Central memory CD8-positive, alpha-beta T cell (primary cell): Measurements from ENCODE around the gene ARL3.

Experiments used
- ATAC-seq: fragments of 150-1000 bp; cut with Tn5 transposase; replicated peaks from 2 replicates; pipeline ENCODE4 v1.10.0; 2022; ENCODE audit warnings: mild to moderate bottlenecking, moderate FRiP score, moderate number of reproducible peaks; ENCODE audit not compliant: poor library complexity, severe bottlenecking; ENCODE audit errors: extremely low read depth
- DNase-seq, 2 donors: peaks; one replicate each; pipeline ENCODE4 v3.0.0; 2021; ENCODE audit warnings: low spot score in 2 of 2
- H3K27ac Mint-ChIP-seq: one replicate; pipeline ENCODE4 v1.8.0; 2022; ENCODE audit warnings: low read depth, mild to moderate bottlenecking, moderate library complexity, mixed read lengths
- H3K27me3 Mint-ChIP-seq: one replicate; pipeline ENCODE4 v1.8.0; 2022; ENCODE audit warnings: mixed read lengths
- H3K36me3 Mint-ChIP-seq: one replicate; pipeline ENCODE4 v1.8.0; 2022; ENCODE audit warnings: mild to moderate bottlenecking, moderate library complexity, mixed read lengths; ENCODE audit not compliant: insufficient read depth
- H3K4me1 Mint-ChIP-seq: one replicate; pipeline ENCODE4 v1.8.0; 2022; ENCODE audit warnings: mixed read lengths
- H3K4me3 Mint-ChIP-seq: one replicate; pipeline ENCODE4 v1.8.0; 2022; ENCODE audit warnings: mild to moderate bottlenecking, moderate library complexity, mixed read lengths
- H3K9me3 Mint-ChIP-seq: one replicate; pipeline ENCODE4 v1.8.0; 2022; ENCODE audit warnings: mixed read lengths

Gene ARL3

GRCh38 chr10:102683736-102684135 lies 30.5 kb downstream of the ARL3 start:
- DNase-seq = no peak
- Mint-ChIP-seq H3K4me1 (peaks cover 6% of the 10 kb centered on the region), H3K36me3 (peaks cover 6% of the 10 kb centered on the region), H3K27me3 (no peaks in the 10 kb centered on the region), H3K4me3 (no peak overlapping the region), H3K27ac (no peak overlapping the region), H3K9me3 (no peaks in the 10 kb centered on the region)
- ATAC-seq = no peak

DNA sequence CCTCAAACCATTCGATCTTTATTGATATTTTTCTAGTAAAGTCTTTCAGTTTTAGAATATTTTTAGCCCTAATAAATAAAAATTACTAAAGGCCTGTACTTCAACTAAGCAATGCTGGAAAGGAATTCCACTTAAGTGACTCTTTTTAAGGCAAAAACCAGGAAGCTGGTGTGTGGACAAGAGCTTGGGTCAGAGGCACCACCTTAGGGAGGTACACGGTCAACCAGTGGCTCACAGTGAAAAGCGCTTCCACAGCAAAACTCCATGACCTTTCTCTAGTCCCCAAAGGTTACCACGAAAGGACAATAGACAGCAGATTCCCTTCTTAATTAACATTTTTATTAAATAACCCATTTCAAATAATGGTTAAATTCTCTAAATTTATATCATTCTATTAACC lies 31.2 kb downstream of the ARL3 start:
- no peak overlapping the region for H3K4me3 Mint-ChIP-seq
- H3K27ac Mint-ChIP-seq = no peak overlapping the region
- no peaks in the 10 kb centered on the region for H3K27me3 Mint-ChIP-seq
- no peaks in the 10 kb centered on the region for H3K9me3 Mint-ChIP-seq
- DNase-seq (no peak), ATAC-seq (no peak)
- H3K4me1 Mint-ChIP-seq = peaks cover 6% of the 10 kb centered on the region
- peaks cover 6% of the 10 kb centered on the region for H3K36me3 Mint-ChIP-seq

DNA sequence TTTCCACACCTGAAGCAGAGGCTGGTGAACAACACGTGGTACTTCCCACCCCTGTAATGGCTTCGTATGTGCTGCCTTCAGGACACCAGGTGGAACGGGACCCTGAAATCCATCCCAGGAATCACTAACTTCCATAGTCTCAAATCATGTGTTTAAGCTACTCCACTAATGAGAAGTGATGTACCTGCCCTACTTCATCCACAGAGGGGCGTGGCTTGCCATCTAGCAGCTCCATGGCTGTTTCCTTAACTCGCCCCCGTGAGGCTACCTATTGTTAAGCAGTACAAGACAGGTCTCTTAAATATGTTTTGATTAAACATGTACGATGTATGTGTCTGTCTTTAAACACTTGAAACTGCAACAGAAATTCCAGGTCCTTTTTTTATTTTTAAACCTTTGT lies 31.8 kb downstream of the ARL3 start:
- peaks cover 6% of the 10 kb centered on the region for H3K4me1 Mint-ChIP-seq
- peaks cover 8% of the 10 kb centered on the region for H3K36me3 Mint-ChIP-seq
- H3K27me3 Mint-ChIP-seq = no peaks in the 10 kb centered on the region
- no peak overlapping the region for H3K27ac Mint-ChIP-seq
- H3K4me3 Mint-ChIP-seq = no peak overlapping the region
- ATAC-seq = no peak
- no peak for DNase-seq
- H3K9me3 Mint-ChIP-seq = no peaks in the 10 kb centered on the region

GRCh38 chr10:102681696-102682095 lies 32.5 kb downstream of the ARL3 start:
- no peaks in the 10 kb centered on the region for H3K9me3 Mint-ChIP-seq
- H3K27ac Mint-ChIP-seq = no peak overlapping the region
- H3K27me3 Mint-ChIP-seq = no peaks in the 10 kb centered on the region
- peaks cover 9% of the 10 kb centered on the region for H3K36me3 Mint-ChIP-seq
- no peak overlapping the region for H3K4me3 Mint-ChIP-seq
- H3K4me1 Mint-ChIP-seq = peaks cover 6% of the 10 kb centered on the region
- no peak for ATAC-seq
- no peak for DNase-seq

DNA sequence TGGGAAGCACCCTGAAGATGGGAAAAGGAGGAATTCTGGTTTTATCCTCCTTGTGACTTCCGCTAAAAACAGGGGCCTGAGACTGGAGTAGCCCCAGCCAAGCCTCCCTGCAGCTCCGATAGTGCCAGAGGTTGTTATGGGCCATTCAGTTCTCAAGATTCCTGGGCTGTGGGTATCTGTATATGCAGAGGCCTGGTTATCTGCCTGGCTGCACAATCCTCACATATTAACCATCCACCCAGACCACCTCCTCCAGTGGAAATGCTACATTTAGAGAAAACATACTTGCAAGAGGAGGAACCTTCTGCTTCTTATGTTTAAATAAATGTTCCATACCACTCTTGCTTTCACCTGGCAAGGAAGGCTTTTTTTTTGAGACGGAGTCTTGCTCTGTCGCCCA lies 34.6 kb downstream of the ARL3 start:
- ATAC-seq (no peak), DNase-seq (no peak)
- H3K27ac Mint-ChIP-seq = no peak overlapping the region
- no peak overlapping the region for H3K4me3 Mint-ChIP-seq
- H3K27me3 Mint-ChIP-seq = no peaks in the 10 kb centered on the region
- no peaks in the 10 kb centered on the region for H3K9me3 Mint-ChIP-seq
- peaks cover 6% of the 10 kb centered on the region for H3K36me3 Mint-ChIP-seq
- peaks cover 11% of the 10 kb centered on the region for H3K4me1 Mint-ChIP-seq

GRCh38 chr10:102678842-102679289 lies 35.3 kb downstream of the ARL3 start:
- H3K27ac Mint-ChIP-seq = no peak overlapping the region
- H3K9me3 Mint-ChIP-seq = no peaks in the 10 kb centered on the region
- no peak for DNase-seq
- H3K4me1 Mint-ChIP-seq = peaks cover 18% of the 10 kb centered on the region
- H3K27me3 Mint-ChIP-seq = no peaks in the 10 kb centered on the region
- ATAC-seq = no peak
- H3K4me3 Mint-ChIP-seq = no peak overlapping the region
- peaks cover 6% of the 10 kb centered on the region for H3K36me3 Mint-ChIP-seq

- no peak for ATAC-seq
- DNase-seq = no peak
- H3K4me1 Mint-ChIP-seq = peaks cover 25% of the 10 kb centered on the region
- H3K27me3 Mint-ChIP-seq = no peaks in the 10 kb centered on the region
- no peak overlapping the region for H3K27ac Mint-ChIP-seq
- no peak overlapping the region for H3K4me3 Mint-ChIP-seq
- H3K9me3 Mint-ChIP-seq = no peaks in the 10 kb centered on the region
- H3K36me3 Mint-ChIP-seq = peaks cover 5% of the 10 kb centered on the region
Observed at GRCh38 chr10:102678068-102678400, 36.2 kb downstream of the ARL3 start.

DNA sequence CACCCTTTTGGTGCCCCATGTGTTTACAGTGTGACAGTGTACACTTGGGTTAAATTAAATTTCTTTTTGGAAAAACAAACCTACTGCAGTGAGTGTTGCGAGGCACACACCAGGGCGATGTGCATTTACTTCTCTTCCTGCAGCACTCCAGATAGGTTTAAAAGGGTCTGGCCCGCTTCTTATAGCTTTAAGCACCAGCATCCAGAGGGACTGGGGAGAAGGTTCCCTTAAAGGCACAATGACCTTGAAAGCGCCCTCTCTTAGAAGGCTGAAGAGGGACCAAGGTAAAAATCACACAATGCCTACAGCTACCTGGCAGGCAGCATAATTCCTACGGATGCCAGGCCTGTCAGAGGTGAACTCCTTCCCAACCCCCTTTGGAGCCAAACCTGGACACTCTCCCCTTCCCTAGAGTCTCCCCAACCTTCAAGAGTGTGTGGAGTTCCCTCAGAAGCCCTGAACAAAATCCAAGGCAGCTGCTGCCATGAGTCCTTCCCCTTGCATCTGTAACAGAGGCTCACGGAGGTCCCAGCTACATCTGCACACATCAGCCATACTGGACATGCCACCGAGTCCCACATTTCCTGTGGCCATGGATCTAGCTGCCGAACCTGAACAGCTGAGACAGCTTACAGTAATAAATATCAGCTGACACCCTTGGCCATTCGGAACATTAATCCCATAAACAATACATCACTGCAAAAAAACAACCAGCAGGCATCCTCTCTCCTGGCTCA lies 36.7 kb downstream of the ARL3 start:
- H3K4me1 Mint-ChIP-seq = peaks cover 25% of the 10 kb centered on the region
- no peaks in the 10 kb centered on the region for H3K27me3 Mint-ChIP-seq
- ATAC-seq = no peak
- H3K4me3 Mint-ChIP-seq = no peak overlapping the region
- H3K27ac Mint-ChIP-seq = no peak overlapping the region
- H3K9me3 Mint-ChIP-seq = no peaks in the 10 kb centered on the region
- H3K36me3 Mint-ChIP-seq = peaks cover 5% of the 10 kb centered on the region
- DNase-seq = no peak

- ATAC-seq (no peak), DNase-seq (no peak)
- Mint-ChIP-seq H3K27ac (no peak overlapping the region), H3K4me3 (no peak overlapping the region), H3K9me3 (no peaks in the 10 kb centered on the region), H3K36me3 (peaks cover 5% of the 10 kb centered on the region), H3K27me3 (no peaks in the 10 kb centered on the region), H3K4me1 (peaks cover 19% of the 10 kb centered on the region)
Observed at GRCh38 chr10:102676534-102677315, 37.5 kb downstream of the ARL3 start.

GRCh38 chr10:102675666-102676533 lies 38.3 kb downstream of the ARL3 start:
- ATAC-seq (no peak), DNase-seq (no peak)
- Mint-ChIP-seq H3K4me3 (no peak overlapping the region), H3K27me3 (no peaks in the 10 kb centered on the region), H3K36me3 (peaks cover 5% of the 10 kb centered on the region), H3K27ac (peak overlapping the region; percentile 75), H3K4me1 (peaks cover 19% of the 10 kb centered on the region), H3K9me3 (no peaks in the 10 kb centered on the region)

DNA sequence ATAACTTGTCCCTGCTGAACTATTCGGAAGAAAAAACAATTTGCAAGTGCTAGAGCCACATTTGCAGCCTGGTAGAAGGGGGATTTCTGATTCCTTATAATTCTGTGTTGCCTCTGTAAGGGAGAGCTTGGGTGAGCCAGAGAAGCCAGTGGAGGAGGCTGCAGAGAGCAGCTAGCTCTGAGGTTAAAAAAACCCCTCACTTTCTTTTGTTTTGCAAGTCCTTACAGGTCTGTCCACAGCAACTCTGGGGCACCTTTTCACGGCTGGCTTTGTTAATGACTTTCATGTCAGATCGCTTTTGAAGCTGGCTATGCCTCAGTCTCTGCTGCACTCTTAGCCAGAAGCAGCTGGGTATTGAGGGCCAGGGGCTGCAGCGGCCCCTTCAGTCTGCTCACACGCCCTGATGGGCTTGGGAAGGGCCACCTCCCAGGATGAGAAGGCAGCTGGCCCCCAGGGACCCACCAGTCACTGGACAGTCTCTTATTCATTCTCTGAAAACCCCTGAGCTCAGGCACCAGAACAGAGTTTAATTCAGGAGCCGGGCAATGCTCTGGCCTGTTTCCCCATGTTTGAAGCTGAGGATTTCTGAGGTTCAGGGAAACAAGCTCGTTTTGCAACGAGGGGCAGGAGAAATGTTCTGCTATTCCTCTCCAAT lies 39.1 kb downstream of the ARL3 start:
- DNase-seq (no peak), ATAC-seq (no peak)
- H3K4me3 Mint-ChIP-seq = peak overlapping the region; percentile 72
- peak overlapping the region; percentile 75 for H3K27ac Mint-ChIP-seq
- H3K4me1 Mint-ChIP-seq = peaks cover 19% of the 10 kb centered on the region
- no peaks in the 10 kb centered on the region for H3K9me3 Mint-ChIP-seq
- H3K27me3 Mint-ChIP-seq = no peaks in the 10 kb centered on the region
- peaks cover 5% of the 10 kb centered on the region for H3K36me3 Mint-ChIP-seq

- ATAC-seq (peak; percentile 37), DNase-seq (no peak)
- Mint-ChIP-seq H3K36me3 (peaks cover 5% of the 10 kb centered on the region), H3K9me3 (no peaks in the 10 kb centered on the region), H3K4me1 (peaks cover 19% of the 10 kb centered on the region), H3K4me3 (peak overlapping the region; percentile 72), H3K27me3 (no peaks in the 10 kb centered on the region), H3K27ac (peak overlapping the region; percentile 73)
Observed at GRCh38 chr10:102674566-102674965, 39.6 kb downstream of the ARL3 start.
